SU-DHL-6 (cell line): ENCODE results near the gene WDR54.

Experiments used
- H2AFZ ChIP-seq: fragments of 200-600 bp; sonication (generic); 2 replicates; pipeline ENCODE4 v1.6.1; 2014; ENCODE audit warnings: low read depth, mild to moderate bottlenecking, moderate library complexity, mixed read lengths, antibody characterized with exemption, low read length; ENCODE audit not compliant: severe bottlenecking
- H3F3A ChIP-seq: fragments of 200-600 bp; shearing (Covaris generic); 2 replicates; pipeline ENCODE4 v1.6.0; 2016; ENCODE audit warnings: antibody characterized with exemption, mild to moderate bottlenecking; ENCODE audit not compliant: insufficient read depth
- H3K27ac ChIP-seq: fragments of 200-600 bp; sonication (generic); 2 replicates; pipeline ENCODE4 v1.5.1; 2016; ENCODE audit warnings: low read depth, mild to moderate bottlenecking, low read length, moderate library complexity, mixed read lengths
- H3K27me3 ChIP-seq: fragments of 200-600 bp; sonication (generic), shearing (Covaris generic); 2 replicates; pipeline ENCODE4 v1.6.0; 2014; ENCODE audit warnings: mild to moderate bottlenecking, low read length
- H3K36me3 ChIP-seq: fragments of 200-600 bp; sonication (generic); 2 replicates; pipeline ENCODE4 v1.6.1; 2014; ENCODE audit warnings: mild to moderate bottlenecking, low read length, mixed read lengths
- H3K4me2 ChIP-seq: fragments of 300-600, 200-600 bp; shearing (Covaris generic), sonication (generic); 2 replicates; pipeline ENCODE4 v1.6.0; 2014; ENCODE audit warnings: low read length, low read depth, mild to moderate bottlenecking; ENCODE audit not compliant: poor library complexity, severe bottlenecking
- H3K4me3 ChIP-seq: fragments of 200-600 bp; sonication (generic); 2 replicates; pipeline ENCODE4 v1.5.1; 2014; ENCODE audit warnings: antibody characterized with exemption, low read length, mild to moderate bottlenecking, mixed read lengths; ENCODE audit not compliant: insufficient read depth, poor library complexity, severe bottlenecking
- H3K79me2 ChIP-seq: fragments of 200-600 bp; sonication (generic); 2 replicates; pipeline ENCODE4 v1.6.1; 2014; ENCODE audit warnings: mild to moderate bottlenecking, low read length, moderate library complexity; ENCODE audit not compliant: insufficient read depth
- H3K9ac ChIP-seq: fragments of 200-600 bp; sonication (generic); 2 replicates; pipeline ENCODE4 v1.7.0; 2014; ENCODE audit warnings: mild to moderate bottlenecking, low read length
- H3K9me2 ChIP-seq: fragments of 200-600 bp; sonication (generic); replicated peaks from 2 replicates; pipeline ENCODE4 v1.6.1; 2014; ENCODE audit warnings: low read length; ENCODE audit not compliant: insufficient read depth
- H3K9me3 ChIP-seq: fragments of 200-600 bp; sonication (generic); 2 replicates; pipeline ENCODE4 v1.6.1; 2014; ENCODE audit warnings: low read length, mixed read lengths; ENCODE audit not compliant: insufficient read depth
- H4K20me1 ChIP-seq: fragments of 200-600 bp; sonication (generic); 2 replicates; pipeline ENCODE4 v1.6.1; 2014; ENCODE audit warnings: low read depth, mild to moderate bottlenecking, antibody characterized with exemption, low read length, moderate library complexity, mixed read lengths
- EZH2phosphoT487 ChIP-seq: fragments of 200-600 bp; sonication (generic), shearing (Covaris generic); conservative IDR thresholded peaks from 2 replicates; pipeline ENCODE4 v1.6.1; 2018; ENCODE audit warnings: mild to moderate bottlenecking, antibody characterized with exemption, low read length, moderate library complexity, mixed read lengths
- TF ChIP-seq, protein P1 (sequence below): fragments of 200-600 bp; sonication (generic); IDR thresholded peaks from one replicate; pipeline ENCODE4 v1.5.1; 2017; ENCODE audit warnings: antibody characterized with exemption, mild to moderate bottlenecking, low read length, moderate library complexity; ENCODE audit not compliant: insufficient read depth, poor library complexity, severe bottlenecking

Gene WDR54

GRCh38 chr2:74392449-74392743 is 29.1 kb upstream of the WDR54 start:
- H3K9ac ChIP-seq: peak overlapping the region; percentile 75; the same call in 1 of the 2 replicates
- H3K9me3 ChIP-seq: no peaks in the 10 kb centered on the region
- TF ChIP-seq EZH2phosphoT487: no peak
- TF ChIP-seq, protein P1, sequence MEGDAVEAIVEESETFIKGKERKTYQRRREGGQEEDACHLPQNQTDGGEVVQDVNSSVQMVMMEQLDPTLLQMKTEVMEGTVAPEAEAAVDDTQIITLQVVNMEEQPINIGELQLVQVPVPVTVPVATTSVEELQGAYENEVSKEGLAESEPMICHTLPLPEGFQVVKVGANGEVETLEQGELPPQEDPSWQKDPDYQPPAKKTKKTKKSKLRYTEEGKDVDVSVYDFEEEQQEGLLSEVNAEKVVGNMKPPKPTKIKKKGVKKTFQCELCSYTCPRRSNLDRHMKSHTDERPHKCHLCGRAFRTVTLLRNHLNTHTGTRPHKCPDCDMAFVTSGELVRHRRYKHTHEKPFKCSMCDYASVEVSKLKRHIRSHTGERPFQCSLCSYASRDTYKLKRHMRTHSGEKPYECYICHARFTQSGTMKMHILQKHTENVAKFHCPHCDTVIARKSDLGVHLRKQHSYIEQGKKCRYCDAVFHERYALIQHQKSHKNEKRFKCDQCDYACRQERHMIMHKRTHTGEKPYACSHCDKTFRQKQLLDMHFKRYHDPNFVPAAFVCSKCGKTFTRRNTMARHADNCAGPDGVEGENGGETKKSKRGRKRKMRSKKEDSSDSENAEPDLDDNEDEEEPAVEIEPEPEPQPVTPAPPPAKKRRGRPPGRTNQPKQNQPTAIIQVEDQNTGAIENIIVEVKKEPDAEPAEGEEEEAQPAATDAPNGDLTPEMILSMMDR: no peak
- no peaks in the 10 kb centered on the region for H3F3A ChIP-seq
- H3K79me2 ChIP-seq: peaks cover 34% of the 10 kb centered on the region
- H3K27me3 ChIP-seq: no peaks in the 10 kb centered on the region
- H2AFZ ChIP-seq: peak overlapping the region; percentile 75
- peak overlapping the region; percentile 93 for H3K4me2 ChIP-seq
- no peak overlapping the region for H3K4me3 ChIP-seq
- no peaks in the 10 kb centered on the region for H3K9me2 ChIP-seq
- no peaks in the 10 kb centered on the region for H3K36me3 ChIP-seq
- no peaks in the 10 kb centered on the region for H4K20me1 ChIP-seq
- no peak overlapping the region for H3K27ac ChIP-seq

DNA sequence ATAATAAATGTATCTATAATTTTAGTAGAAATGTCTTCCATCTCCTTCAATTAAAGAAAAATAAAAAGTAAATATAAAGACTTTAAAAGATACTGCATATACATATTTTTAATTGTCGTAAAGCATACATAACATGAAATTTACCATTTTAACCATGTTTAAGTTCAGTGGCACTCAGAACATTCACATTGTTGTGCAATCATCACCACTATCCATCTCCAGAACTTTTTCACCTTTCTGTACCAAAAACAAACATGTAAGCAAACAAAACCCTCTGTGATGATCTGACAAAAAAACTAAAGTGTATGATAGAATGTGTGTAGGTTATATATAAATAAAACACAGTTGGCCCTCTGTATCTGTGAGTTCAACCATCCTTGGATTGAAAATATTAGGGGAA is 28.0 kb upstream of the WDR54 start:
- no peaks in the 10 kb centered on the region for H3K27me3 ChIP-seq
- TF ChIP-seq EZH2phosphoT487: no peak
- TF ChIP-seq, protein P1: no peak
- H4K20me1 ChIP-seq: no peaks in the 10 kb centered on the region
- H2AFZ ChIP-seq: peak overlapping the region; percentile 36
- H3F3A ChIP-seq: no peaks in the 10 kb centered on the region
- no peaks in the 10 kb centered on the region for H3K9me3 ChIP-seq
- no peak overlapping the region for H3K4me2 ChIP-seq
- no peak overlapping the region for H3K4me3 ChIP-seq
- H3K79me2 ChIP-seq: peaks cover 30% of the 10 kb centered on the region
- no peaks in the 10 kb centered on the region for H3K36me3 ChIP-seq
- no peaks in the 10 kb centered on the region for H3K9me2 ChIP-seq
- H3K27ac ChIP-seq: no peak overlapping the region
- no peak overlapping the region for H3K9ac ChIP-seq

DNA sequence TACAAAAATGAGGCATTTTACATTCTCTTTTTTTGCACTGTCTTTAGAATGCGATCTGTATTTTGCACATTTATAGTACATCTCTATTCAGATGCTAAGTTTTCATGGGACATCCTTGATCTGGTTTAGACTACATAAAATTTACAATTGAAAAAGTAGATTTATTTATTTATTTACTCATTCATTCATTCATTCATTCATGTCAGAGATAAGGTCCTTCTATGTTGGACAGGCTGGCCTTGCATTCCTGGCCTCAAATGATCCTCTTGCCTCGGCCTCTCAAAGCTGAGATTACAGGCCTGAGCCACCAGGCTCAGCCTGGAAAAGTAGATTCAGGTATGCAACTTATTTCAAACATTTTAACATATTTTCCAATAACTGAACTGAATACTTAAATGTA is 25.4 kb upstream of the WDR54 start:
- Histone ChIP-seq H4K20me1 (no peaks in the 10 kb centered on the region), H3F3A (no peaks in the 10 kb centered on the region), H3K27ac (no peak overlapping the region), H3K9me3 (no peaks in the 10 kb centered on the region), H3K4me3 (no peak overlapping the region), H3K9me2 (no peaks in the 10 kb centered on the region), H3K9ac (no peak overlapping the region), H3K4me2 (no peak overlapping the region), H3K27me3 (no peaks in the 10 kb centered on the region), H3K79me2 (peaks cover 4% of the 10 kb centered on the region; the same call in 1 of the 2 replicates), H3K36me3 (no peaks in the 10 kb centered on the region), H2AFZ (no peak overlapping the region)
- no peak for TF ChIP-seq EZH2phosphoT487
- TF ChIP-seq, protein P1: no peak

GRCh38 chr2:74399785-74400184 is 21.7 kb upstream of the WDR54 start:
- TF ChIP-seq, protein P1: no peak
- no peak for TF ChIP-seq EZH2phosphoT487
- Histone ChIP-seq H3K36me3 (no peaks in the 10 kb centered on the region), H4K20me1 (no peaks in the 10 kb centered on the region), H3F3A (no peaks in the 10 kb centered on the region), H3K4me3 (no peak overlapping the region), H3K4me2 (no peak overlapping the region), H3K79me2 (no peaks in the 10 kb centered on the region), H2AFZ (no peak overlapping the region), H3K27me3 (no peaks in the 10 kb centered on the region), H3K27ac (no peak overlapping the region), H3K9ac (no peak overlapping the region), H3K9me2 (no peaks in the 10 kb centered on the region), H3K9me3 (no peaks in the 10 kb centered on the region)
